Measurements from ENCODE around the gene ZNHIT1. TPM values are rescaled to one million over a fixed set of nuclear protein-coding genes. Genes with fewer than 3 reads are reported as not detected.
"Not testable (repeated sequence)": the region's sequence is repeated elsewhere in the genome, so short reads cannot be mapped to it uniquely, and the experiment has no call there.

The ZNHIT1 gene
- total and polyA plus RNA-seq, 11 donors = 47.0 to 156 (median 61.0) TPM

DNA sequence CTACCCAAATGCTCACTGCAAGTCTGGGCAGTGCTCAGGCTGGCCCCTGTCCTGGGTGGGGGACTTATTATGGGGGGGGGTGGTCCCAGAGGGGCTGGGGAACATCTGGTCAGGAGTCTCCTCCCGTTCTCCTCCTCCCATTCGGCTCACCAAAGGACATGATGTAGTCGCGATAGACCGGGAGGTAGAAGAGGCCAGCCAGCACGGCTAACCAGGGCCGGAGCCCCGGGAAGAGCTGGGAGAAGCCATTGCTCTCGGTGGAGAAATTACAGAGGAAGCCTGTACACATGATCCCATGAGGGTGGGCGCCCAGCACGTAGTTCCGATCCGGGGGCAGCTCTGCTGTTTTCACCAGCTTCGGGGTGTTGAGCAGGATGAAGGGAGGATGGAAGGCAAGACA lies 19.5 kb upstream of the ZNHIT1 start:
- Histone ChIP-seq H3K36me3 (no peaks in the 10 kb centered on the region), H3K9me3 (no peaks in the 10 kb centered on the region), H3K4me3 (no peak overlapping the region), H3K4me1 (peaks cover 0 to 9% (median 8%) of the 10 kb centered on the region in 12 donors), H3K27me3 (peaks cover 18 to 93% (median 35%) of the 10 kb centered on the region in 9 donors), H3K27ac (no peak overlapping the region)
- TF ChIP-seq POLR2A (IDR thresholded peaks at IDR 0.05) = no peak
- TF ChIP-seq, protein P1, sequence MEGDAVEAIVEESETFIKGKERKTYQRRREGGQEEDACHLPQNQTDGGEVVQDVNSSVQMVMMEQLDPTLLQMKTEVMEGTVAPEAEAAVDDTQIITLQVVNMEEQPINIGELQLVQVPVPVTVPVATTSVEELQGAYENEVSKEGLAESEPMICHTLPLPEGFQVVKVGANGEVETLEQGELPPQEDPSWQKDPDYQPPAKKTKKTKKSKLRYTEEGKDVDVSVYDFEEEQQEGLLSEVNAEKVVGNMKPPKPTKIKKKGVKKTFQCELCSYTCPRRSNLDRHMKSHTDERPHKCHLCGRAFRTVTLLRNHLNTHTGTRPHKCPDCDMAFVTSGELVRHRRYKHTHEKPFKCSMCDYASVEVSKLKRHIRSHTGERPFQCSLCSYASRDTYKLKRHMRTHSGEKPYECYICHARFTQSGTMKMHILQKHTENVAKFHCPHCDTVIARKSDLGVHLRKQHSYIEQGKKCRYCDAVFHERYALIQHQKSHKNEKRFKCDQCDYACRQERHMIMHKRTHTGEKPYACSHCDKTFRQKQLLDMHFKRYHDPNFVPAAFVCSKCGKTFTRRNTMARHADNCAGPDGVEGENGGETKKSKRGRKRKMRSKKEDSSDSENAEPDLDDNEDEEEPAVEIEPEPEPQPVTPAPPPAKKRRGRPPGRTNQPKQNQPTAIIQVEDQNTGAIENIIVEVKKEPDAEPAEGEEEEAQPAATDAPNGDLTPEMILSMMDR (IDR thresholded peaks at IDR 0.05) = no peak
- 60 to 73% (median 71%) methylated on average over 6 to 14 of the region's 14 CpGs for WGBS, 4 donors
- DNase-seq (no peak), ATAC-seq (no peak)
- intact Hi-C loops (cut with DNase I) = loop anchor here in 3 of 10 donors (10.0 kb wide), 1 partner anchor 54 kb away; no protein-coding TSS in a partner anchor

DNA sequence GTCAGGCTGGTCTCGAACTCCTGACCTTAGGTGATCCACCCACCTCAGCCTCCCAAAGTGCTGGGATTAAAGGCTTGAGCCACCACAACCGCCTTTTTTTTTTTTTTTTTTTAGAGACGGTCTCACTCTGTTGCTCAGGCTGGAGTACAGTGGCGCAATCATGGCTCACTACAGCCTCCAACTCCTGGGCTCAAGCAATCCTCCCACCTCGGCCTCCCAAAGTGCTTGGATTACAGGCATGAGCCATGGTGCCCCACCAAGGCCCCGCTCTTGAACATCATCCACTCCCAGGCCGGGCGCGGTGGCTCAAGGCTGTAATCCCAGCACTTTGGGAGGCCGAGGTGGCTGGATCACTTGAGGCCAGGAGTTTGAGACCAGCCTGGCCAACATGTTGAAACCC lies 18.4 kb upstream of the ZNHIT1 start:
- intact Hi-C loops (cut with DNase I) = loop anchor here in 3 of 10 donors (10.0 kb wide), 1 partner anchor 55 kb away; no protein-coding TSS in a partner anchor

DNA sequence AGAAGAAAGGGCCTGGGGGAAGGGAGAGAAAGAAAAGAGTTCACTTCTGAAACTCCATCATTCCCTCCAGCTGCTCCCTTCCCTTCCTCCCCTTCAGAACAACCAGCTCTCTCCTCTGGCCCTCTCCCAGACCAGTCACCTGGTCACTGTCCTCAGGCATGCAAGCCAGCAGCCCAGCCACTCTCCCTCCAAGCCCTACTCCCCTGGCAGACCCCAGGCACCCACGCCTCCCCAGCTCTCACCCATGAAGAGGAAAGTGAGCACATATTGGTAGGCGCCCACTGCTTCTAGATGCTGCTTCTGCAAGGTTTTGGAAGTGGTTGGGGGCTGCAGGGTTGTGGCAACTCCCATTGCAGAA lies 17.5 kb upstream of the ZNHIT1 start:
- WGBS, 4 donors = 71 to 90% (median 80%) methylated on average over 2 of the region's 2 CpGs
- Histone ChIP-seq H3K27me3 (peaks cover 18 to 80% (median 34%) of the 10 kb centered on the region in 9 donors), H3K27ac (no peak overlapping the region), H3K9me3 (no peaks in the 10 kb centered on the region), H3K4me3 (no peak overlapping the region), H3K4me1 (peaks cover 0 to 13% (median 8%) of the 10 kb centered on the region in 12 donors), H3K36me3 (no peaks in the 10 kb centered on the region)
- DNase-seq (no peak), ATAC-seq (no peak)
- TF ChIP-seq, protein P1 (IDR thresholded peaks at IDR 0.05) = no peak
- TF ChIP-seq POLR2A (IDR thresholded peaks at IDR 0.05) = no peak
- intact Hi-C loops (cut with DNase I) = loop anchor here in 1 of 10 donors (5.0 kb wide), 1 partner anchor 77 kb away; no protein-coding TSS in a partner anchor

More for the DNA sequence above, 18.4 kb upstream of the ZNHIT1 start:
- ATAC-seq, H3K27ac ChIP-seq, H3K4me3 ChIP-seq, H3K36me3 ChIP-seq, H3K9me3 ChIP-seq, DNase-seq: not testable (repeated sequence)
- peaks cover 18 to 90% (median 34%) of the 10 kb centered on the region in 9 donors for H3K27me3 ChIP-seq
- peaks cover 0 to 11% (median 8%) of the 10 kb centered on the region in 12 donors for H3K4me1 ChIP-seq
- 86 to 93% (median 90%) methylated on average over 6 to 10 of the region's 10 CpGs for WGBS, 4 donors

- ATAC-seq (no peak), DNase-seq (no peak)
- intact Hi-C loops (cut with DNase I) = loop anchor here in 1 of 10 donors (5.0 kb wide), 1 partner anchor 76 kb away; no protein-coding TSS in a partner anchor
- H3K9me3 ChIP-seq = no peaks in the 10 kb centered on the region
- peaks cover 0 to 3% (median 0%) of the 10 kb centered on the region in 9 donors for H3K36me3 ChIP-seq
- TF ChIP-seq, protein P1 (IDR thresholded peaks at IDR 0.05) = no peak
- TF ChIP-seq POLR2A (IDR thresholded peaks at IDR 0.05) = no peak
- H3K4me3 ChIP-seq = peak within 1 kb of the TSS in 7 of 12 donors; percentile 7 to 28 (median 16)
- WGBS, 4 donors = 27 to 39% (median 36%) methylated on average over 21 of the region's 21 CpGs
- peaks cover 18 to 74% (median 34%) of the 10 kb centered on the region in 9 donors for H3K27me3 ChIP-seq
- H3K27ac ChIP-seq = no peak within 1 kb of the TSS
- H3K4me1 ChIP-seq = peaks cover 0 to 13% (median 8%) of the 10 kb centered on the region in 12 donors
Measured at GRCh38 chr7:101200862-101201599, 16.9 kb upstream of the ZNHIT1 start, which contains the start of gene MOGAT3. TSS of gene MOGAT3 (minus strand) at chr7:101201036. CDS start at chr7:101200854, 182 bp downstream.
